SK-N-SH (cell line): Measurements from ENCODE around the gene GOLGA3. TPM values are rescaled to one million over a fixed set of nuclear protein-coding genes. Genes with fewer than 3 reads are reported as not detected.

Experiments used
- CTCF ChIA-PET: fragments of 300-600, 350-600 bp; formaldehyde crosslinking; extraction: SDS; loops from one replicate; lab custom pipeline; 2021; lab: Yijun Ruan, JAX
- POLR2A ChIA-PET: fragments of 350-600 bp; sonication (Branson Sonifier 250); formaldehyde crosslinking; extraction: SDS; loops from one replicate; lab custom pipeline; 2020; ENCODE audit warnings: antibody characterized with exemption, inconsistent platforms; lab: Yijun Ruan, JAX
- DNase-seq: peaks from one replicate; pipeline ENCODE4 v3.0.0; 2012
- H2AFZ ChIP-seq: fragments of 200-600 bp; sonication (generic); 2 replicates; pipeline ENCODE4 v1.8.1; 2016; ENCODE audit warnings: antibody characterized with exemption, mild to moderate bottlenecking, low read depth
- H3F3A ChIP-seq: fragments of 200-600 bp; sonication (generic); replicated peaks from 2 replicates; pipeline ENCODE3; 2016; ENCODE audit warnings: antibody characterized with exemption, mild to moderate bottlenecking; ENCODE audit not compliant: insufficient read depth
- H3K27ac ChIP-seq, 2 experiments: fragments of 200-500 bp in 1 of 2; fragments of 200-600 bp in 1 of 2; sonication (Bioruptor generic) in 1 of 2; sonication (generic), shearing (Covaris generic) in 1 of 2; 2 replicates each; pipeline versions ENCODE4 v1.5.1 to v1.6.1; 2014 to 2016; ENCODE audit warnings: low read depth in 2 of 2, inconsistent platforms in 1 of 2, low read length in 1 of 2, mild to moderate bottlenecking in 1 of 2, mixed read lengths in 1 of 2
- H3K27me3 ChIP-seq: fragments of 200-600 bp; sonication (generic), shearing (Covaris generic); 2 replicates; pipeline ENCODE4 v1.6.1; 2016; ENCODE audit warnings: mixed run types; ENCODE audit not compliant: insufficient read depth
- H3K36me3 ChIP-seq, 2 experiments: fragments of 200-500 bp in 1 of 2; fragments of 200-600 bp in 1 of 2; sonication (Bioruptor generic) in 1 of 2; sonication (generic) in 1 of 2; replicated peaks in 1 of 2; 2 replicates each; pipeline versions ENCODE3 to v1.5.1; 2014 to 2016; ENCODE audit warnings: low read length in 1 of 2, mild to moderate bottlenecking in 1 of 2; ENCODE audit not compliant: insufficient read depth in 2 of 2, control insufficient read depth in 1 of 2
- H3K4me1 ChIP-seq, 2 experiments: fragments of 200-500 bp in 1 of 2; fragments of 200-600 bp in 1 of 2; sonication (Bioruptor generic) in 1 of 2; sonication (generic), shearing (Covaris generic) in 1 of 2; 2 replicates each; pipeline versions ENCODE4 v1.5.1 to v1.6.1; 2014 to 2016; ENCODE audit warnings: low read depth in 1 of 2, low read length in 1 of 2, mixed run types in 1 of 2; ENCODE audit not compliant: insufficient read depth in 2 of 2, control insufficient read depth in 1 of 2
- H3K4me2 ChIP-seq: fragments of 200-600 bp; sonication (generic), shearing (Covaris generic); 2 replicates; pipeline ENCODE4 v1.6.1; 2017; ENCODE audit warnings: mixed run types
- H3K4me3 ChIP-seq, 2 experiments: fragments of 200-500 bp in 1 of 2; fragments of 200-600 bp in 1 of 2; sonication (Bioruptor generic) in 1 of 2; sonication (generic), shearing (Covaris generic) in 1 of 2; 2 replicates each; pipeline versions ENCODE4 v1.5.1 to v1.8.1; 2014 to 2016; ENCODE audit warnings: low read depth in 2 of 2, inconsistent platforms in 1 of 2, low read length in 1 of 2, mild to moderate bottlenecking in 1 of 2, mixed read lengths in 1 of 2, moderate library complexity in 1 of 2
- H3K79me2 ChIP-seq: fragments of 200-600 bp; sonication (generic); 2 replicates; pipeline ENCODE4 v1.8.1; 2017; ENCODE audit warnings: mild to moderate bottlenecking; ENCODE audit not compliant: insufficient read depth
- H3K9ac ChIP-seq: fragments of 200-600 bp; sonication (generic); 2 replicates; pipeline ENCODE4 v1.6.1; 2017; ENCODE audit warnings: mixed run types
- H3K9me2 ChIP-seq: fragments of 200-600 bp; sonication (generic); 2 replicates; pipeline ENCODE4 v1.6.1; 2017; ENCODE audit warnings: mixed run types
- H3K9me3 ChIP-seq: fragments of 200-600 bp; sonication (generic); 2 replicates; pipeline ENCODE4 v1.6.1; 2017; ENCODE audit warnings: mixed run types, mild to moderate bottlenecking, moderate library complexity
- H4K20me1 ChIP-seq: fragments of 200-600 bp; sonication (generic); 2 replicates; pipeline ENCODE4 v1.6.1; 2017; ENCODE audit warnings: mild to moderate bottlenecking, mixed run types; ENCODE audit not compliant: insufficient read depth
- CHD2 ChIP-seq: fragments of 150-350 bp; IDR thresholded peaks from 2 replicates; pipeline ENCODE4 v1.6.1; 2018; ENCODE audit warnings: low read length; ENCODE audit not compliant: partially characterized antibody
- EP300 ChIP-seq, 2 experiments: IDR thresholded peaks; 2 replicates each; pipeline versions ENCODE4 v1.4.0 to v1.6.1; 2012; ENCODE audit warnings: borderline replicate concordance in 1 of 2, low read depth in 1 of 2, low read length in 1 of 2
- EZH2phosphoT487 ChIP-seq: fragments of 200-600 bp; sonication (generic); IDR thresholded peaks from 2 replicates; pipeline ENCODE4 v1.6.1; 2017; ENCODE audit warnings: low read depth, mixed run types, mild to moderate bottlenecking, antibody characterized with exemption, moderate library complexity, borderline replicate concordance
- FOXM1 ChIP-seq: IDR thresholded peaks from 2 replicates; pipeline ENCODE4 v1.4.0; 2012; ENCODE audit warnings: low read depth, mild to moderate bottlenecking
- GABPA ChIP-seq: IDR thresholded peaks from 2 replicates; pipeline ENCODE4 v1.4.0; 2012; ENCODE audit warnings: low read depth, mild to moderate bottlenecking
- IRF3 ChIP-seq: fragments of 150-350 bp; IDR thresholded peaks from 2 replicates; pipeline ENCODE4 v1.6.1; 2016; ENCODE audit warnings: mild to moderate bottlenecking, low read depth, low read length
- MEF2A ChIP-seq: IDR thresholded peaks from 2 replicates; pipeline ENCODE4 v1.4.0; 2012; ENCODE audit warnings: low read depth, borderline replicate concordance
- MXI1 ChIP-seq: IDR thresholded peaks from 2 replicates; pipeline ENCODE4 v1.6.1; 2012; ENCODE audit warnings: mild to moderate bottlenecking, low read depth, low read length, improper control_type of control experiment
- NFIC ChIP-seq: IDR thresholded peaks from 2 replicates; pipeline ENCODE4 v1.4.0; 2012; ENCODE audit warnings: borderline replicate concordance
- NRF1 ChIP-seq: IDR thresholded peaks from 2 replicates; pipeline ENCODE4 v1.6.1; 2012; ENCODE audit warnings: low read depth, mild to moderate bottlenecking, low read length
- PBX3 ChIP-seq: IDR thresholded peaks from 2 replicates; pipeline ENCODE4; 2012
- POLR2AphosphoS5 ChIP-seq: IDR thresholded peaks from 2 replicates; pipeline ENCODE4 v1.6.1; 2012; ENCODE audit warnings: low read depth, low read length
- RCOR1 ChIP-seq: fragments of 150-350 bp; IDR thresholded peaks from 2 replicates; pipeline ENCODE4 v1.6.1; 2017; ENCODE audit warnings: antibody characterized with exemption, low read length
- RFX5 ChIP-seq: IDR thresholded peaks from 2 replicates; pipeline ENCODE4 v1.6.1; 2012; ENCODE audit warnings: mild to moderate bottlenecking, improper control_type of control experiment, low read length
- RXRA ChIP-seq: IDR thresholded peaks from 2 replicates; pipeline ENCODE4 v1.4.0; 2012; ENCODE audit warnings: low read depth, mild to moderate bottlenecking, borderline replicate concordance
- SIN3A ChIP-seq: IDR thresholded peaks from 2 replicates; pipeline ENCODE4 v1.6.1; 2012; ENCODE audit warnings: low read depth, mild to moderate bottlenecking, low read length, moderate library complexity, borderline replicate concordance
- TEAD4 ChIP-seq: IDR thresholded peaks from 2 replicates; pipeline ENCODE4 v1.4.0; 2012; ENCODE audit warnings: mild to moderate bottlenecking, borderline replicate concordance; ENCODE audit not compliant: insufficient read depth
- WGBS: methylation state at CpG from one replicate; pipeline ENCODE4 v1.1.6; 2017; ENCODE audit warnings: low lambda C conversion rate; 5-methylcytosine and 5-hydroxymethylcytosine counted together
- polyA plus RNA-seq, 3 experiments: library from polyadenylated mRNA; depleted of rRNA; stranded (reverse); fragments of >200 nt; gene quantifications; 2 replicates each; pipeline ENCODE4 v1.2.3, GENCODE V29; 2012
- TF ChIP-seq, protein P1 (sequence below): fragments of 200-600 bp; sonication (generic); IDR thresholded peaks from 2 replicates; pipeline ENCODE4 v1.6.1; 2017; ENCODE audit warnings: antibody characterized with exemption, mild to moderate bottlenecking, moderate library complexity
- TF ChIP-seq, protein P2 (sequence below): IDR thresholded peaks from 2 replicates; pipeline ENCODE4 v1.6.1; 2012; ENCODE audit warnings: mild to moderate bottlenecking, low read depth, low read length, moderate library complexity

GOLGA3 gene
- polyA plus RNA-seq, 1 of the 3 experiments (the other 2 are of a cell fraction) = 16.9 TPM

GRCh38 chr12:132824053-132824452 lies 4.6 kb downstream of the GOLGA3 start (continued):
- TF ChIP-seq IRF3 = no peak

DNA sequence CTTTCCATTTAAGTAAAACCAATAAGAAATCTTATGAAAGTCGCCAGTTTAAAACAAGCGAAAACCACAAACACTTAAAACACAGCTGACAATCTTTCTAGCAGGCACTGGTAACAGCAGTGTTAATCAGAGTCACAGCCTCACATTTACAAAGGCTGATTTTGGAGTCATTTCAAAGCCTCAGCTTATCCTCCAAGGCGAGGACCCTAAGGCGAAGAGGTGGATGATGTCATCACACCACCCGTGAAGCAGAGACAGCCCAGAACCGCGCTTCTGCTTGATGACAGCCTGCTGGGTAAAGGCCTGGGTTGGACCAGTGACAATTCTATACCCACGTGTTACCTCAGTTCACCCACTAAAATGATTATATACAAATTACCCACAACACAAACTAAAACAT lies 10.1 kb downstream of the GOLGA3 start:
- no peak overlapping the region for H3K9ac ChIP-seq
- no peaks in the 10 kb centered on the region for H3K9me2 ChIP-seq
- H3K9me3 ChIP-seq = no peaks in the 10 kb centered on the region
- WGBS = 97% methylated on average over 8 of the region's 8 CpGs
- TF ChIP-seq, protein P1, sequence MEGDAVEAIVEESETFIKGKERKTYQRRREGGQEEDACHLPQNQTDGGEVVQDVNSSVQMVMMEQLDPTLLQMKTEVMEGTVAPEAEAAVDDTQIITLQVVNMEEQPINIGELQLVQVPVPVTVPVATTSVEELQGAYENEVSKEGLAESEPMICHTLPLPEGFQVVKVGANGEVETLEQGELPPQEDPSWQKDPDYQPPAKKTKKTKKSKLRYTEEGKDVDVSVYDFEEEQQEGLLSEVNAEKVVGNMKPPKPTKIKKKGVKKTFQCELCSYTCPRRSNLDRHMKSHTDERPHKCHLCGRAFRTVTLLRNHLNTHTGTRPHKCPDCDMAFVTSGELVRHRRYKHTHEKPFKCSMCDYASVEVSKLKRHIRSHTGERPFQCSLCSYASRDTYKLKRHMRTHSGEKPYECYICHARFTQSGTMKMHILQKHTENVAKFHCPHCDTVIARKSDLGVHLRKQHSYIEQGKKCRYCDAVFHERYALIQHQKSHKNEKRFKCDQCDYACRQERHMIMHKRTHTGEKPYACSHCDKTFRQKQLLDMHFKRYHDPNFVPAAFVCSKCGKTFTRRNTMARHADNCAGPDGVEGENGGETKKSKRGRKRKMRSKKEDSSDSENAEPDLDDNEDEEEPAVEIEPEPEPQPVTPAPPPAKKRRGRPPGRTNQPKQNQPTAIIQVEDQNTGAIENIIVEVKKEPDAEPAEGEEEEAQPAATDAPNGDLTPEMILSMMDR = no peak
- TF ChIP-seq PBX3 = no peak
- TF ChIP-seq, protein P2, sequence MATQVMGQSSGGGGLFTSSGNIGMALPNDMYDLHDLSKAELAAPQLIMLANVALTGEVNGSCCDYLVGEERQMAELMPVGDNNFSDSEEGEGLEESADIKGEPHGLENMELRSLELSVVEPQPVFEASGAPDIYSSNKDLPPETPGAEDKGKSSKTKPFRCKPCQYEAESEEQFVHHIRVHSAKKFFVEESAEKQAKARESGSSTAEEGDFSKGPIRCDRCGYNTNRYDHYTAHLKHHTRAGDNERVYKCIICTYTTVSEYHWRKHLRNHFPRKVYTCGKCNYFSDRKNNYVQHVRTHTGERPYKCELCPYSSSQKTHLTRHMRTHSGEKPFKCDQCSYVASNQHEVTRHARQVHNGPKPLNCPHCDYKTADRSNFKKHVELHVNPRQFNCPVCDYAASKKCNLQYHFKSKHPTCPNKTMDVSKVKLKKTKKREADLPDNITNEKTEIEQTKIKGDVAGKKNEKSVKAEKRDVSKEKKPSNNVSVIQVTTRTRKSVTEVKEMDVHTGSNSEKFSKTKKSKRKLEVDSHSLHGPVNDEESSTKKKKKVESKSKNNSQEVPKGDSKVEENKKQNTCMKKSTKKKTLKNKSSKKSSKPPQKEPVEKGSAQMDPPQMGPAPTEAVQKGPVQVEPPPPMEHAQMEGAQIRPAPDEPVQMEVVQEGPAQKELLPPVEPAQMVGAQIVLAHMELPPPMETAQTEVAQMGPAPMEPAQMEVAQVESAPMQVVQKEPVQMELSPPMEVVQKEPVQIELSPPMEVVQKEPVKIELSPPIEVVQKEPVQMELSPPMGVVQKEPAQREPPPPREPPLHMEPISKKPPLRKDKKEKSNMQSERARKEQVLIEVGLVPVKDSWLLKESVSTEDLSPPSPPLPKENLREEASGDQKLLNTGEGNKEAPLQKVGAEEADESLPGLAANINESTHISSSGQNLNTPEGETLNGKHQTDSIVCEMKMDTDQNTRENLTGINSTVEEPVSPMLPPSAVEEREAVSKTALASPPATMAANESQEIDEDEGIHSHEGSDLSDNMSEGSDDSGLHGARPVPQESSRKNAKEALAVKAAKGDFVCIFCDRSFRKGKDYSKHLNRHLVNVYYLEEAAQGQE = no peak
- TF ChIP-seq NFIC = no peak
- no peak for TF ChIP-seq EZH2phosphoT487
- no peak for TF ChIP-seq RFX5
- no peak for TF ChIP-seq CHD2
- TF ChIP-seq SIN3A = no peak
- no peak for TF ChIP-seq RXRA
- TF ChIP-seq NRF1 = no peak
- no peak for TF ChIP-seq EP300 (IDR thresholded peaks at IDR 0.05; ENCODE audit: borderline replicate concordance in 1 of 2, low read depth in 1 of 2, low read length in 1 of 2)
- no peak for TF ChIP-seq POLR2AphosphoS5
- no peak for TF ChIP-seq TEAD4
- TF ChIP-seq IRF3 = no peak
- TF ChIP-seq GABPA = no peak
- no peak for TF ChIP-seq RCOR1
- no peak for TF ChIP-seq FOXM1
- no peak for TF ChIP-seq MXI1
- no peak for TF ChIP-seq MEF2A
- TF ChIP-seq, all 33 proteins: peak for 0
- H4K20me1 ChIP-seq = peaks cover 36% of the 10 kb centered on the region
- H3K4me1 ChIP-seq = peaks cover 0 to 3% of the 10 kb centered on the region in 2 experiments; a peak in 1 of 4 replicates
- no peak overlapping the region for H3K4me2 ChIP-seq
- no peak for DNase-seq
- ChIA-PET CTCF (interaction anchor here (1.2 kb wide), 1 partner anchor 10 kb away, joined by 3 read pairs; no protein-coding TSS in a partner anchor), POLR2A (interaction anchor here (0.7 kb wide), 1 partner anchor 11 kb away, joined by 3 read pairs; no protein-coding TSS in a partner anchor)
- H3K27me3 ChIP-seq = no peaks in the 10 kb centered on the region
- H3K27ac ChIP-seq = no peak overlapping the region
- H3K4me3 ChIP-seq = no peak overlapping the region
- H2AFZ ChIP-seq = no peak overlapping the region
- H3F3A ChIP-seq = no peaks in the 10 kb centered on the region
- peaks cover 53 to 64% of the 10 kb centered on the region in 2 experiments for H3K36me3 ChIP-seq
- H3K79me2 ChIP-seq = peaks cover 66% of the 10 kb centered on the region
